K562 (cell line): ENCODE results near the gene PAPOLB. TPM values are rescaled to one million over a fixed set of nuclear protein-coding genes. Genes with fewer than 3 reads are reported as not detected.

ENCODE experiments used
- AFF4 ChIP-seq: sonication (generic); formaldehyde crosslinking; IDR thresholded peaks from 2 replicates; pipeline ENCODE4 v1.8.0; 2023; ENCODE audit warnings: mild to moderate bottlenecking, missing genetic modification reagents
- EP400 ChIP-seq: fragments of 450-650 bp; IDR thresholded peaks from 2 replicates; pipeline ENCODE4 v1.6.1; 2017; ENCODE audit warnings: antibody characterized with exemption, mild to moderate bottlenecking, moderate library complexity
- LCOR ChIP-seq: sonication (generic); formaldehyde crosslinking; IDR thresholded peaks from 2 replicates; pipeline ENCODE4 v1.8.0; 2022; ENCODE audit warnings: mild to moderate bottlenecking, missing genetic modification reagents
- RBBP5 ChIP-seq: fragments of 200-600 bp; sonication (generic); IDR thresholded peaks from 2 replicates; pipeline ENCODE4 v1.6.1; 2012; ENCODE audit warnings: borderline replicate concordance, mild to moderate bottlenecking, low read length, control low read depth, inconsistent platforms; ENCODE audit not compliant: insufficient read depth, poor library complexity, severe bottlenecking
- RBM15 ChIP-seq: fragments of 200-400 bp; formaldehyde crosslinking; IDR thresholded peaks from 2 replicates; pipeline ENCODE4 v1.6.1; 2018; ENCODE audit warnings: mild to moderate bottlenecking, low read length, moderate library complexity; ENCODE audit not compliant: insufficient read depth
- SOX6 ChIP-seq: fragments of 450-650 bp; IDR thresholded peaks from 2 replicates; pipeline ENCODE4 v1.6.1; 2014; ENCODE audit warnings: mild to moderate bottlenecking
- ZC3H11A ChIP-seq: IDR thresholded peaks from 2 replicates; pipeline ENCODE4 v1.6.1; 2012; ENCODE audit warnings: low read depth, low read length, improper control_type of control experiment
- polyA plus RNA-seq, 8 experiments: library from polyadenylated mRNA; depleted of rRNA in 4 of 8; stranded (reverse) in 5 of 8; unstranded in 3 of 8; fragments of >200 nt; fragmentation: Nextera tagmentation in 2 of 8; fragmentation: Illumina TruSeq in 1 of 8; extraction: Ambion mirVana in 2 of 8; extraction: Trizol in 1 of 8; gene quantifications; 2 replicates each; pipeline versions ENCODE4 v1.2.1 to v1.2.3, GENCODE V29; 2011 to 2014; ENCODE audit warnings: inconsistent platforms in 1 of 8, missing spikeins in 1 of 8
- total RNA-seq, 7 experiments: library from RNA; depleted of rRNA in 6 of 7; stranded (reverse); fragments of >200 nt in 6 of 7; fragmentation: Illumina TruSeq in 2 of 7; extraction: Trizol in 2 of 7; gene quantifications; 2 replicates each; pipeline versions ENCODE4 v1.2.1 to v1.2.3, GENCODE V29; 2011 to 2021; ENCODE audit warnings: low replicate concordance in 1 of 7
- TF ChIP-seq, protein P1 (sequence below): sonication (generic); formaldehyde crosslinking; IDR thresholded peaks from 2 replicates; pipeline ENCODE4 v1.8.0; 2022; ENCODE audit warnings: mild to moderate bottlenecking, missing genetic modification reagents
- TF ChIP-seq, protein P2 (sequence below): fragments of 450-650 bp; IDR thresholded peaks from 2 replicates; pipeline ENCODE4 v1.6.1; 2017; ENCODE audit warnings: antibody characterized with exemption, mild to moderate bottlenecking
- TF ChIP-seq, protein P3 (sequence below): sonication (generic); formaldehyde crosslinking; IDR thresholded peaks from 2 replicates; pipeline ENCODE4 v1.8.0; 2022; ENCODE audit warnings: mild to moderate bottlenecking, missing genetic modification reagents, borderline replicate concordance

The PAPOLB gene
- total and polyA plus RNA-seq, 9 of the 15 experiments (the other 6 are each of a cell fraction or from before 2014, with no cell fraction given), result 0.04 to 0.33 (median 0.16) TPM; not detected in 4

GRCh38 chr7:4830176-4830575, 31.7 kb downstream of the PAPOLB start (continued):
- TF ChIP-seq, protein P1, sequence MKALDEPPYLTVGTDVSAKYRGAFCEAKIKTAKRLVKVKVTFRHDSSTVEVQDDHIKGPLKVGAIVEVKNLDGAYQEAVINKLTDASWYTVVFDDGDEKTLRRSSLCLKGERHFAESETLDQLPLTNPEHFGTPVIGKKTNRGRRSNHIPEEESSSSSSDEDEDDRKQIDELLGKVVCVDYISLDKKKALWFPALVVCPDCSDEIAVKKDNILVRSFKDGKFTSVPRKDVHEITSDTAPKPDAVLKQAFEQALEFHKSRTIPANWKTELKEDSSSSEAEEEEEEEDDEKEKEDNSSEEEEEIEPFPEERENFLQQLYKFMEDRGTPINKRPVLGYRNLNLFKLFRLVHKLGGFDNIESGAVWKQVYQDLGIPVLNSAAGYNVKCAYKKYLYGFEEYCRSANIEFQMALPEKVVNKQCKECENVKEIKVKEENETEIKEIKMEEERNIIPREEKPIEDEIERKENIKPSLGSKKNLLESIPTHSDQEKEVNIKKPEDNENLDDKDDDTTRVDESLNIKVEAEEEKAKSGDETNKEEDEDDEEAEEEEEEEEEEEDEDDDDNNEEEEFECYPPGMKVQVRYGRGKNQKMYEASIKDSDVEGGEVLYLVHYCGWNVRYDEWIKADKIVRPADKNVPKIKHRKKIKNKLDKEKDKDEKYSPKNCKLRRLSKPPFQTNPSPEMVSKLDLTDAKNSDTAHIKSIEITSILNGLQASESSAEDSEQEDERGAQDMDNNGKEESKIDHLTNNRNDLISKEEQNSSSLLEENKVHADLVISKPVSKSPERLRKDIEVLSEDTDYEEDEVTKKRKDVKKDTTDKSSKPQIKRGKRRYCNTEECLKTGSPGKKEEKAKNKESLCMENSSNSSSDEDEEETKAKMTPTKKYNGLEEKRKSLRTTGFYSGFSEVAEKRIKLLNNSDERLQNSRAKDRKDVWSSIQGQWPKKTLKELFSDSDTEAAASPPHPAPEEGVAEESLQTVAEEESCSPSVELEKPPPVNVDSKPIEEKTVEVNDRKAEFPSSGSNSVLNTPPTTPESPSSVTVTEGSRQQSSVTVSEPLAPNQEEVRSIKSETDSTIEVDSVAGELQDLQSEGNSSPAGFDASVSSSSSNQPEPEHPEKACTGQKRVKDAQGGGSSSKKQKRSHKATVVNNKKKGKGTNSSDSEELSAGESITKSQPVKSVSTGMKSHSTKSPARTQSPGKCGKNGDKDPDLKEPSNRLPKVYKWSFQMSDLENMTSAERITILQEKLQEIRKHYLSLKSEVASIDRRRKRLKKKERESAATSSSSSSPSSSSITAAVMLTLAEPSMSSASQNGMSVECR, result no peak
- TF ChIP-seq LCOR (CRISPR knock-in tag) (no peak), SOX6 (0 out of 2 replicates have a peak, but pooled peaks have one; percentile 13), EP400 (peak; percentile 23; the same call in 1 of the 2 replicates), RBBP5 (no peak), AFF4 (no peak), RBM15 (no peak), ZC3H11A (no peak)
- TF ChIP-seq, protein P2, sequence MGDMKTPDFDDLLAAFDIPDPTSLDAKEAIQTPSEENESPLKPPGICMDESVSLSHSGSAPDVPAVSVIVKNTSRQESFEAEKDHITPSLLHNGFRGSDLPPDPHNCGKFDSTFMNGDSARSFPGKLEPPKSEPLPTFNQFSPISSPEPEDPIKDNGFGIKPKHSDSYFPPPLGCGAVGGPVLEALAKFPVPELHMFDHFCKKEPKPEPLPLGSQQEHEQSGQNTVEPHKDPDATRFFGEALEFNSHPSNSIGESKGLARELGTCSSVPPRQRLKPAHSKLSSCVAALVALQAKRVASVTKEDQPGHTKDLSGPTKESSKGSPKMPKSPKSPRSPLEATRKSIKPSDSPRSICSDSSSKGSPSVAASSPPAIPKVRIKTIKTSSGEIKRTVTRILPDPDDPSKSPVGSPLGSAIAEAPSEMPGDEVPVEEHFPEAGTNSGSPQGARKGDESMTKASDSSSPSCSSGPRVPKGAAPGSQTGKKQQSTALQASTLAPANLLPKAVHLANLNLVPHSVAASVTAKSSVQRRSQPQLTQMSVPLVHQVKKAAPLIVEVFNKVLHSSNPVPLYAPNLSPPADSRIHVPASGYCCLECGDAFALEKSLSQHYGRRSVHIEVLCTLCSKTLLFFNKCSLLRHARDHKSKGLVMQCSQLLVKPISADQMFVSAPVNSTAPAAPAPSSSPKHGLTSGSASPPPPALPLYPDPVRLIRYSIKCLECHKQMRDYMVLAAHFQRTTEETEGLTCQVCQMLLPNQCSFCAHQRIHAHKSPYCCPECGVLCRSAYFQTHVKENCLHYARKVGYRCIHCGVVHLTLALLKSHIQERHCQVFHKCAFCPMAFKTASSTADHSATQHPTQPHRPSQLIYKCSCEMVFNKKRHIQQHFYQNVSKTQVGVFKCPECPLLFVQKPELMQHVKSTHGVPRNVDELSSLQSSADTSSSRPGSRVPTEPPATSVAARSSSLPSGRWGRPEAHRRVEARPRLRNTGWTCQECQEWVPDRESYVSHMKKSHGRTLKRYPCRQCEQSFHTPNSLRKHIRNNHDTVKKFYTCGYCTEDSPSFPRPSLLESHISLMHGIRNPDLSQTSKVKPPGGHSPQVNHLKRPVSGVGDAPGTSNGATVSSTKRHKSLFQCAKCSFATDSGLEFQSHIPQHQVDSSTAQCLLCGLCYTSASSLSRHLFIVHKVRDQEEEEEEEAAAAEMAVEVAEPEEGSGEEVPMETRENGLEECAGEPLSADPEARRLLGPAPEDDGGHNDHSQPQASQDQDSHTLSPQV, result peak; percentile 45; the same call in 1 of the 2 replicates
- TF ChIP-seq, protein P3, sequence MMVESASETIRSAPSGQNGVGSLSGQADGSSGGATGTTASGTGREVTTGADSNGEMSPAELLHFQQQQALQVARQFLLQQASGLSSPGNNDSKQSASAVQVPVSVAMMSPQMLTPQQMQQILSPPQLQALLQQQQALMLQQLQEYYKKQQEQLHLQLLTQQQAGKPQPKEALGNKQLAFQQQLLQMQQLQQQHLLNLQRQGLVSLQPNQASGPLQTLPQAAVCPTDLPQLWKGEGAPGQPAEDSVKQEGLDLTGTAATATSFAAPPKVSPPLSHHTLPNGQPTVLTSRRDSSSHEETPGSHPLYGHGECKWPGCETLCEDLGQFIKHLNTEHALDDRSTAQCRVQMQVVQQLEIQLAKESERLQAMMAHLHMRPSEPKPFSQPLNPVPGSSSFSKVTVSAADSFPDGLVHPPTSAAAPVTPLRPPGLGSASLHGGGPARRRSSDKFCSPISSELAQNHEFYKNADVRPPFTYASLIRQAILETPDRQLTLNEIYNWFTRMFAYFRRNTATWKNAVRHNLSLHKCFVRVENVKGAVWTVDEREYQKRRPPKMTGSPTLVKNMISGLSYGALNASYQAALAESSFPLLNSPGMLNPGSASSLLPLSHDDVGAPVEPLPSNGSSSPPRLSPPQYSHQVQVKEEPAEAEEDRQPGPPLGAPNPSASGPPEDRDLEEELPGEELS (CRISPR knock-in tag), result no peak
